ENCODE results near the gene TMEM88. TPM values are rescaled to one million over a fixed set of nuclear protein-coding genes. Genes with fewer than 3 reads are reported as not detected.
A peak's percentile ranks its signal among the peaks of the same experiment; 100 is the strongest.

Gene TMEM88
- polyA plus RNA-seq, 4 donors: 3.8 to 17.5 (median 7.3) TPM

GRCh38 chr17:7855660-7856010, 769 bp downstream of the TMEM88 start:
- WGBS, 3 donors: 22 to 37% (median 31%) methylated on average over 15 of the region's 15 CpGs
- Histone ChIP-seq H3K9me3 (ENCODE audit: control insufficient read depth in 2 of 2, insufficient read depth in 1 of 2, low read depth in 1 of 2, low read length in 1 of 2) (no peaks in the 10 kb centered on the region), H3K27me3 (ENCODE audit: control insufficient read depth in 3 of 3, insufficient read depth in 3 of 3, low read length in 3 of 3) (no peaks in the 10 kb centered on the region), H3K4me3 (ENCODE audit: low read depth in 1 of 3, low read length in 3 of 3) (peak overlapping the region in 1 of 3 donors; percentile 18), H3K36me3 (ENCODE audit: control insufficient read depth in 3 of 3, insufficient read depth in 2 of 3, low read depth in 1 of 3, low read length in 3 of 3) (peaks cover 4 to 51% (median 5%) of the 10 kb centered on the region in 3 donors), H3K4me1 (ENCODE audit: control insufficient read depth in 3 of 3, insufficient read depth in 2 of 3, low read depth in 1 of 3, low read length in 2 of 3) (peaks cover 0 to 38% (median 4%) of the 10 kb centered on the region in 3 donors), H3K27ac (ENCODE audit: low read depth in 1 of 3, low read length in 2 of 3) (peak overlapping the region in 2 of 3 donors; percentile 88 to 89)
- DNase-seq (peak in 1 of 2 donors; percentile 25), FAIRE-seq (no peak)

GRCh38 chr17:7856011-7856810, 1.3 kb downstream of the TMEM88 start:
- peak overlapping the region; percentile 50 to 89 (median 88) for H3K27ac ChIP-seq (ENCODE audit: low read depth in 1 of 3, low read length in 2 of 3)
- WGBS, 3 donors: 3 to 9% (median 5%) methylated on average over 29 of the region's 29 CpGs
- peaks cover 0 to 38% (median 4%) of the 10 kb centered on the region in 3 donors for H3K4me1 ChIP-seq (ENCODE audit: control insufficient read depth in 3 of 3, insufficient read depth in 2 of 3, low read depth in 1 of 3, low read length in 2 of 3)
- peak overlapping the region; percentile 48 to 76 (median 53) for H3K4me3 ChIP-seq (ENCODE audit: low read depth in 1 of 3, low read length in 3 of 3)
- H3K27me3 ChIP-seq (ENCODE audit: control insufficient read depth in 3 of 3, insufficient read depth in 3 of 3, low read length in 3 of 3): no peaks in the 10 kb centered on the region
- no peak for FAIRE-seq
- peak; percentile 62 to 73 for DNase-seq
- no peaks in the 10 kb centered on the region for H3K9me3 ChIP-seq (ENCODE audit: control insufficient read depth in 2 of 2, insufficient read depth in 1 of 2, low read depth in 1 of 2, low read length in 1 of 2)
- H3K36me3 ChIP-seq (ENCODE audit: control insufficient read depth in 3 of 3, insufficient read depth in 2 of 3, low read depth in 1 of 3, low read length in 3 of 3): peaks cover 3 to 45% (median 5%) of the 10 kb centered on the region in 3 donors

DNA sequence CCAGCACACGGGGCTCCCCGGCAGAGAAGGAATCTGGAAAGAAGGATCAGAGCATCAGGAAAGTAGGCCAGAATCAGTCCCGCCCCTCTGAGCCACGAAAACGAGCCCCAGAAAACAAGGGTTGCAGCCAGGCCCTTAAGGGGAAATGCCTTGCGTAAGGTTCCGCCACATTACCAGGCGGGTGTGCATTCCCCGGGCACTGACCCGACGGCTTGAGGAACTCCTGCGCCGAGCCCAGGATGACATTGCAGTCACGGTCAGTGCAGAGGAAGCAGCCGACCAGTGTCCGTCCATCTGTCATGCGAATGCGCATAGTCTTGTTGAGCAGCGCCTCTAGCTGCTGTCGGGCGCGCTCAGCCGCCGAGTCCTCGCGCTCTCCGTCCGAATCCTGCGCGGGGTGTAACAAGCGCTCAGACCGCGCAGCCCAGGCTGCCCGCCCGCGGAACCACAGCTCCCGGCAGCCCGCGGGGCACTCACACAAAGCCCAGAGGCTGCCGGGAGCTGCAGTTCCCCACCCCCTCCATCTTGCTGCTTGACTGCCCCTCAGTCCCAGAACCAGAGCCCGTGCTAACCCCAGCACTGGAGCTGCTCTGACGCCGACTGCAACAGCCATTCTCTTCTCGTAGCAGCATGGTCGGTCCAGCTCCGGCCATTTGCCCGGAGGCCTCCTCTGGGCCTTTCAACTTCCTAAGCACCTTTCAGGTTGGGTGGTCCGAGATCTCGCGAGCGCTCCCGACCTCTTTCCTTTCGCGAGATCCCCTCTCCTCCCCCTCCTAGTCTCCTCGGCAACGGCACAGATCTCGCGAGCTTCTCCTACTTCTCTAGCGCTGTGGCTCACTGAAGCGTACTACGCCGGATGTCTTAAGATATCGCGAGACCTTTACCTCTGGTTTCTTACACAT, 2.2 kb downstream of the TMEM88 start, which contains the start of gene NAA38:
TSS of gene NAA38 (minus strand) at position 749 of the 902 bp plus-strand sequence. CDS start at position 653, 96 bp downstream.
- H3K4me3 ChIP-seq (ENCODE audit: low read depth in 1 of 3, low read length in 3 of 3): peak within 1 kb of the TSS; percentile 48 to 76 (median 53)
- peaks cover 3 to 37% (median 5%) of the 10 kb centered on the region in 3 donors for H3K36me3 ChIP-seq (ENCODE audit: control insufficient read depth in 3 of 3, insufficient read depth in 2 of 3, low read depth in 1 of 3, low read length in 3 of 3)
- 0% methylated on average over 63 to 64 of the region's 64 CpGs for WGBS, 3 donors
- no peaks in the 10 kb centered on the region for H3K9me3 ChIP-seq (ENCODE audit: control insufficient read depth in 2 of 2, insufficient read depth in 1 of 2, low read depth in 1 of 2, low read length in 1 of 2)
- DNase-seq (peak; percentile 99 to 100), FAIRE-seq (no peak)
- peak within 1 kb of the TSS; percentile 50 to 89 (median 88) for H3K27ac ChIP-seq (ENCODE audit: low read depth in 1 of 3, low read length in 2 of 3)
- peaks cover 0 to 32% (median 4%) of the 10 kb centered on the region in 3 donors for H3K4me1 ChIP-seq (ENCODE audit: control insufficient read depth in 3 of 3, insufficient read depth in 2 of 3, low read depth in 1 of 3, low read length in 2 of 3)
- H3K27me3 ChIP-seq (ENCODE audit: control insufficient read depth in 3 of 3, insufficient read depth in 3 of 3, low read length in 3 of 3): no peaks in the 10 kb centered on the region

DNA sequence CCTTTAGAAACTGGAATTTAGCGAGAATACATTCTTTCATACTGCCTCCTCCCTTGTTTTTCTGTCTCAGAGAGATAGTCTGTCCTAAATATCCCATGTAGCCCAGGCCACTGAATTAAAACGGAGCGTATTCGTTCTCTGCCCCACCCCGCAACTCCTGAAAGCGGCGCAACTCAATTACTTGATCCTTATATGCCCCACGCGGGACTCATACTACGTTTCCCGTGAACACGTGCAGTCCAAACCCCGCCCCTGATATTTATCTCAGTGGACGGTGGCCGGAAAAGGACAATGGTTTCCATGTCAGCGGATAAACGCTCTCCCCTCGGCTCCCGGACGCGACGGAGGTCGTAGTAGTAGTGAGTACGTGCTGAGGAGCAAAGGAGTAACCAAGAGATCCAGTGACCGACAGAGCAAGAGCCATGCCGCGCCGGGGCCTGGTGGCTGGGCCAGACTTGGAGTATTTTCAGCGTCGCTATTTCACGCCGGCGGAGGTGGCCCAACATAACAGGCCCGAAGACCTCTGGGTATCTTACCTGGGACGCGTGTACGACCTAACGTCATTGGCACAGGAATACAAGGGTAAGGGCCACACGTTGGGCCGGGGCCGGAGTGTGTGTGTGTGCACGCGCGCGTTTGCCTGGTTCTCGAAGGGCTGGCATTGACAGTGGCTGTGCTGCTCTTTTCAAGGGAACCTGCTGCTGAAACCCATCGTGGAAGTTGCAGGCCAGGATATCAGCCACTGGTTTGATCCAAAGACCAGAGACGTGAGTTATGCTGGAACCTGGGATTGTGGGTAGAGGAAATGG, 3.1 kb downstream of the TMEM88 start, which contains the start of gene CYB5D1:
TSS of gene CYB5D1 (plus strand) at position 291 of the 809 bp plus-strand sequence. CDS start at position 423, 132 bp downstream.
- 2 to 3% (median 3%) methylated on average over 48 of the region's 48 CpGs for WGBS, 3 donors
- Histone ChIP-seq H3K27ac (ENCODE audit: low read depth in 1 of 3, low read length in 2 of 3) (peak within 1 kb of the TSS; percentile 50 to 89 (median 88)), H3K4me3 (ENCODE audit: low read depth in 1 of 3, low read length in 3 of 3) (peak within 1 kb of the TSS; percentile 48 to 76 (median 53)), H3K4me1 (ENCODE audit: control insufficient read depth in 3 of 3, insufficient read depth in 2 of 3, low read depth in 1 of 3, low read length in 2 of 3) (peaks cover 0 to 32% (median 4%) of the 10 kb centered on the region in 3 donors), H3K27me3 (ENCODE audit: control insufficient read depth in 3 of 3, insufficient read depth in 3 of 3, low read length in 3 of 3) (no peaks in the 10 kb centered on the region), H3K36me3 (ENCODE audit: control insufficient read depth in 3 of 3, insufficient read depth in 2 of 3, low read depth in 1 of 3, low read length in 3 of 3) (peaks cover 1 to 28% (median 4%) of the 10 kb centered on the region in 3 donors), H3K9me3 (ENCODE audit: control insufficient read depth in 2 of 2, insufficient read depth in 1 of 2, low read depth in 1 of 2, low read length in 1 of 2) (no peaks in the 10 kb centered on the region)
- DNase-seq: peak; percentile 95 to 97
- FAIRE-seq: no peak

- Histone ChIP-seq H3K27ac (ENCODE audit: low read depth in 1 of 3, low read length in 2 of 3) (peak overlapping the region in 2 of 3 donors; percentile 88 to 89), H3K27me3 (ENCODE audit: control insufficient read depth in 3 of 3, insufficient read depth in 3 of 3, low read length in 3 of 3) (no peaks in the 10 kb centered on the region), H3K36me3 (ENCODE audit: control insufficient read depth in 3 of 3, insufficient read depth in 2 of 3, low read depth in 1 of 3, low read length in 3 of 3) (peaks cover 0 to 25% (median 0%) of the 10 kb centered on the region in 3 donors), H3K4me3 (ENCODE audit: low read depth in 1 of 3, low read length in 3 of 3) (peak overlapping the region in 2 of 3 donors; percentile 48 to 76), H3K4me1 (ENCODE audit: control insufficient read depth in 3 of 3, insufficient read depth in 2 of 3, low read depth in 1 of 3, low read length in 2 of 3) (peaks cover 0 to 32% (median 4%) of the 10 kb centered on the region in 3 donors), H3K9me3 (ENCODE audit: control insufficient read depth in 2 of 2, insufficient read depth in 1 of 2, low read depth in 1 of 2, low read length in 1 of 2) (no peaks in the 10 kb centered on the region)
- 19 to 42% (median 26%) methylated on average over 20 of the region's 20 CpGs for WGBS, 3 donors
- DNase-seq: peak; percentile 51 to 68
- no peak for FAIRE-seq
These were observed 3.6 kb downstream of the TMEM88 start for GRCh38 chr17:7858522-7858810.

GRCh38 chr17:7859028-7859427, 4.2 kb downstream of the TMEM88 start:
- Histone ChIP-seq H3K36me3 (ENCODE audit: control insufficient read depth in 3 of 3, insufficient read depth in 2 of 3, low read depth in 1 of 3, low read length in 3 of 3) (peaks cover 0 to 20% (median 0%) of the 10 kb centered on the region in 3 donors), H3K27ac (ENCODE audit: low read depth in 1 of 3, low read length in 2 of 3) (no peak overlapping the region), H3K4me1 (ENCODE audit: control insufficient read depth in 3 of 3, insufficient read depth in 2 of 3, low read depth in 1 of 3, low read length in 2 of 3) (peaks cover 0 to 32% (median 4%) of the 10 kb centered on the region in 3 donors), H3K4me3 (ENCODE audit: low read depth in 1 of 3, low read length in 3 of 3) (no peak overlapping the region), H3K9me3 (ENCODE audit: control insufficient read depth in 2 of 2, insufficient read depth in 1 of 2, low read depth in 1 of 2, low read length in 1 of 2) (no peaks in the 10 kb centered on the region), H3K27me3 (ENCODE audit: control insufficient read depth in 3 of 3, insufficient read depth in 3 of 3, low read length in 3 of 3) (no peaks in the 10 kb centered on the region)
- WGBS, 3 donors: 61 to 85% (median 80%) methylated on average over 8 of the region's 8 CpGs
- FAIRE-seq: no peak
- DNase-seq: no peak

DNA sequence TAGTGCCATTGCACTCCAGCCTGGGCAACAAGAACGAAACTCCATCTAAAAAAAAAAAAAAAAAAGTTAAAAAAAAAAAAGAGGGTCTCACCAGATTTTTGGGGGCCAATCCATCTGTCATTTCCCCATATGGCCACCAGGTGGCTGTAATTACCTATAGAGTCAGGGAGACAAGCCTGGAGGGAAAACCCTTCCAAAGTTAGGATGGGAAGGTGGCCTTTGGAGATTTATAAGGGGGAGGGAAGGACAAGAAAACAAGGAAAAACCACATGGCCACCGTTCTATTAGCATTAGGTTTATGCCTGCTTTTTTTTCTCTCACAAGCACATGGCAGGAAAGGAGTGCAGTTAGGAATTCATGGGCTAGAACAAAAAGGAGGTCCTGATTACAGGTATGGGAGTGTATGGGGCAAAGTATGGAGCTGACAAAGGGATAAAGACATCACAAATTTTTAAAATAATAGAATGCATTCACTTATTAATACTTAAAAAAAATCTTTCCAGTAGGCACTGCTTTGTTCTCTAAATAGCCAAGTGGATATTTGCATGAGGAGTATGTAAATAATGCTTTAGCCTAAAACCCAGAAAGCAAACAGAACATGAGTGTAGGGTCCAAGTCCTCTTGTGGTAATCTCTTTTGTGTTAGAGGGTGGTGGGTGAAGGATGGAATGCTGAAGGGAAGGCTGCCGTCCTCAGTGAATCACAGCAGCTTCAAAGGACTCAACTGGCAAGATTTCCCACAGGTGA, 8.0 kb downstream of the TMEM88 start:
- 38 to 44% (median 40%) methylated on average over 3 of the region's 3 CpGs for WGBS, 3 donors
- peak in 1 of 2 donors; percentile 46 for DNase-seq
- H3K9me3 ChIP-seq (ENCODE audit: control insufficient read depth in 2 of 2, insufficient read depth in 1 of 2, low read depth in 1 of 2, low read length in 1 of 2): no peaks in the 10 kb centered on the region
- H3K4me3 ChIP-seq (ENCODE audit: low read depth in 1 of 3, low read length in 3 of 3): no peak overlapping the region
- no peaks in the 10 kb centered on the region for H3K27me3 ChIP-seq (ENCODE audit: control insufficient read depth in 3 of 3, insufficient read depth in 3 of 3, low read length in 3 of 3)
- no peak for FAIRE-seq
- H3K36me3 ChIP-seq (ENCODE audit: control insufficient read depth in 3 of 3, insufficient read depth in 2 of 3, low read depth in 1 of 3, low read length in 3 of 3): peaks cover 0 to 8% (median 0%) of the 10 kb centered on the region in 3 donors
- H3K4me1 ChIP-seq (ENCODE audit: control insufficient read depth in 3 of 3, insufficient read depth in 2 of 3, low read depth in 1 of 3, low read length in 2 of 3): peaks cover 0 to 15% (median 4%) of the 10 kb centered on the region in 3 donors
- no peak overlapping the region for H3K27ac ChIP-seq (ENCODE audit: low read depth in 1 of 3, low read length in 2 of 3)

Measured in small intestine (tissue), 7 donors.